Measurements from ENCODE around the gene ANXA4.

- TF ChIP-seq EZH2 (IDR thresholded peaks at IDR 0.05) = no peak
- no peak for TF ChIP-seq POLR2AphosphoS5 (IDR thresholded peaks at IDR 0.05; ENCODE audit: borderline replicate concordance, low read depth, low read length)
- no peak for TF ChIP-seq FOXP2 (optimal IDR thresholded peaks at IDR 0.05; ENCODE audit: control extremely low read depth, extremely low read length, insufficient read depth)
These were observed 31.3 kb downstream of the ANXA4 start for GRCh38 chr2:69773206-69773605.

All from SK-N-MC (cell line).